Measurements from ENCODE around the gene THRA.

The THRA gene

DNA sequence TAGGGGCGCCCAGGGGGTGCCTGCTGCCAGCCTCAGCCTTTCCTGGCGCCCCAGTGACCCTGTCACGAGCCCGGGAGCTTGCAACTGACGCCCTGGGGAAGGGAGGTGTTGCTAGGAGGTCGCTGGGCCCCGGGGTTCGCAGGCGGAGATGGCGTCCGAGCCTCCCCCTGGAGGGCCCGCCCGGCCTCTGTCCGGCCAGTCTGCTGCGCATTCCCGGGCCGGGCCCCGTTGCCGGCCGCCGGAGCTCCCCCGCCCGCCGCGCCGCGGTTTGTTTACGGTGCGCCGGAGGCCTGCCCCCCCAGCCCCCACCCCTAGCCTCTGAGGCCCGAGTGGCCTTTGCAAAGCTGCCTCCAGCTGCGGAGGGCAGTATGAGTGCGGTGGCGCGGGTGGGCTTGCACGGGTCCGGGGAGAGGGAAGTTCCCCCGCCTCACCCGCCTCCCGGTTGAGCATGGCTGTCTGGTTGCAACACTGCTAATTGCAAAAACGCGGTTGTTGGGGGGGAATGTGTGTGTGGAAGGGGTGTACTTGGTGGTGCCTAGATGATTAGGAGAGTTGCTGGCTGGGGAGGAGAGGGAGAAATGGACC is 514 bp downstream of the THRA start:
- DNase-seq (ENCODE audit: low read depth in 1 of 2, low spot score in 1 of 2), result peak in 1 of 2 experiments; percentile 46
- TF ChIP-seq JUND (IDR thresholded peaks at IDR 0.05; ENCODE audit: low read depth), result no peak
- in situ Hi-C loops (cut with HindIII; ENCODE audit: low pct_unique_long_range_greater_than_20kb, low sequenced_read_pairs), result no loop called here

DNA sequence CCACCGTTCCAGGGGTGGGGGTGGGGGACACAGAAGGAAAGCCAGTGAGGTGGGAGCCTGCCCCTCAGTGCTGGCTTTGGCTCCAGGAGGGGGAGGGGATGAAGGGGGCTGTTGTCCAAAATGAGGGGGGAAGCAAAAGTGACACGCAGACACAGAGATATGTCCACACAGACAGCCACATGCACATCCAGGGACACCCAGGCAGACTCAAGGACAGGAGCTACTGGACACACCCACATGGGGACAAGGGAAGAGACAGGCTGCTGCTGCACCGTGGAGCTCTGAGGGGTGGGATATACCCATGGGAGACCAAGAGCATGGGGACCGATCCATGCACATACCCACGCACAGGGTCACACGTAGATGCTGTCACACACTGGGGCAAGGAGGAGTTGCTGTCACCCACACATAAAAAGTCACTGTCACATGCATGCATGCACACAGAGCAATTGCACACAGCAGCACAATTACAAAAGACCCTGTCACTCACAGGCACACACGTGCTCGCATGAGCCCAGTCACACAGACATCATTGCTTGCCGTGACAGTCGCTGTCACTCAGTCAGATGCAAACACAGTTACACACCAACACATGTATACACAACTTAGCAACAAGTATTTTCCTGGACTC is 1.3 kb downstream of the THRA start:
- in situ Hi-C loops (cut with HindIII; ENCODE audit: low pct_unique_long_range_greater_than_20kb, low sequenced_read_pairs), result no loop called here
- DNase-seq (ENCODE audit: low read depth in 1 of 2, low spot score in 1 of 2), result no peak
- no peak for TF ChIP-seq JUND (IDR thresholded peaks at IDR 0.05; ENCODE audit: low read depth)

DNA sequence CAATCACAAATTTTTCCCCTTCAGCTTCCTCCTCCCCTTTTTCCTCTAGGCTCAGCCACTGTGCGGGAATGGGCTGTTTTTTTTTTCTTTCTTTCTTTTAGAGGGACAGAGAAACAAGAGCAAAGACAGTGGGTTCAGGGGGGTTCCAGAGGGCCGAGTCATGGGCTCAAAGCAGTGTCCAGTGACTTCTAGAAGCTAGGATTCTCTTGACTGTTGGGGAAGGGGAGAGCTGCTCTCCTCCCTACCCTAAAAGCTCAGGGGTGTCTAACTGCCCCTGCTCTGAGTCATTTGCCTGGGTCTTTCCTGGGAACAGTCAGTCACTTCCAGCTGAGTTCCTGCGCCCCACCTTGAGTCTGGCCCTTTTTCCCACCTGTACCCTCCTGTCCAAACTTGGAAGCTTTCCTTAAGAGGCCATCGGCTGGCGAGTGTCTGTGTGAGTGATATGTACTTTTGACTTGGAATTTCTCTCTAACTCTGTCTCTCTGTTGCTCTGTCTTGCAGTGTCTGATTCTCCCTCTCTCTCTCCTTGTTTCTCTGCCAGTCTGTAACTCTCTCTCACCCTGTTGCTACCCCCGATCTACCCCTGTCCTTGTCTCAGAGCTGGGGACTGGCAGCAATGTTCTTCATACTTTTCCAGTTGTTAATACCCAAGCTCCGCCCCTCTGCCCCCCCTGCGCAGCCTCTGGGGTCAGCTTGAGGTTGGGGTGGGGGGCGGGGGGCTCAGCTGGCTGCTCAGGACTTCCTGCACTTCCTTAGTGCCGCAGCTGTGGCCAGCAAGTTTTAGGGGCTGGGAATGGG is 2.4 kb downstream of the THRA start:
- DNase-seq (ENCODE audit: low read depth in 1 of 2, low spot score in 1 of 2), result no peak
- no peak for TF ChIP-seq JUND (IDR thresholded peaks at IDR 0.05; ENCODE audit: low read depth)
- in situ Hi-C loops (cut with HindIII; ENCODE audit: low pct_unique_long_range_greater_than_20kb, low sequenced_read_pairs), result no loop called here

DNA sequence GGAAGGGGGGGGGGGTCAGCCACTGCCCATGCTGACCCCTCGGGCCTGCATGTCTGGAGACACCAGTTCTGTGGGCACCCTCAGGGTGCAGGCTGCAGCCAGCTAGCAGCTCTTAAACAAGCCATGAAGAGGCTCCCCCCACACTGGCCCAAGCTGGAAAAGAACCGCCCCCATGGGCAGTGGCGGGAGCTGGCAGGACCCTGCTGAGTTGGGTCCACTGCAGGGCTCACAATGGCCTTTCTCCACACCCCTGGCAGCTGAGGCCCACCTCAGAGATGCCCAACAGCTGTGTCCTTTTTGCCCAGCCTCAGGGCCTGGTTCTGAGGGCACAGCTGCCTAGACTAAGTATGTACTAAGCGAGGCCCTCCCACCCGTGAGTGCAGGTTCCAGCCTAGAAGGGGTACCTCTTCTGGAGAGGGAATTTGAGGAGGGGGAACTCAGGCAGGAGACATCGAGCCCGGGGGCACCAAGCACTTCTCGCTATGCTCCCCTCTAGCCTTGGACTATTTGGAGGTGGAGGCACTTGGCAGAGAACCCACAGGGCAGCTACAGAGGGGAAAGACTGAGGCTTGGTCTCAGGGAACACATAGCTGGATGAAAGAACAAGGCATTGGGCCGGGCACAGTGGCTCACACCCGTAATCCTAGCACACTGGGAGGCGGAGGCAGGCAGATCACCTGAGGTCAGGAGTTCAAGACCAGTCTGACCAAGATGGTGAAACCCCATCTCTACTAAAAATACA is 3.2 kb downstream of the THRA start:
- no peak for TF ChIP-seq JUND (IDR thresholded peaks at IDR 0.05; ENCODE audit: low read depth)
- in situ Hi-C loops (cut with HindIII; ENCODE audit: low pct_unique_long_range_greater_than_20kb, low sequenced_read_pairs), result no loop called here
- DNase-seq (ENCODE audit: low read depth in 1 of 2, low spot score in 1 of 2), result no peak

DNA sequence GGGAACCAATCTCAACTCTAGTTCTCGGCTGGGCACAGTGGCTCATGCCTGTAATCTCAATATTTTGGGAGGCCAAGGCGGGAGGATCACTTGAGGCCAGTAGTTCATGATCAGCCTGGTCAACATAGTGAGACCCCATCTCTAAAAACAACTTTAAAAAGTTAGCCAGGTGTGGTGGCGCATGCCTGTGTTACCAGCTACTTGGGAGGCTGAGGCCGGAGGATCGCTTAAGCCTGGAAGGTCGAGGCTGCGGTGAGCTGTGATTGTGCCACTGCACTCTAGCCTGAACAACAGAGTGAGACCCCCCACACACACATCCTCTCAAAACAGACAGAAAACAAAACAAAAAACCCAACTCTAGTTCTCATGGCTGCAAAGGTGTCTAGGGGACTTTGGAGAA is 4.9 kb downstream of the THRA start:
- no peak for TF ChIP-seq JUND (IDR thresholded peaks at IDR 0.05; ENCODE audit: low read depth)
- DNase-seq (ENCODE audit: low read depth in 1 of 2, low spot score in 1 of 2), result no peak
- in situ Hi-C loops (cut with HindIII; ENCODE audit: low pct_unique_long_range_greater_than_20kb, low sequenced_read_pairs), result no loop called here

DNA sequence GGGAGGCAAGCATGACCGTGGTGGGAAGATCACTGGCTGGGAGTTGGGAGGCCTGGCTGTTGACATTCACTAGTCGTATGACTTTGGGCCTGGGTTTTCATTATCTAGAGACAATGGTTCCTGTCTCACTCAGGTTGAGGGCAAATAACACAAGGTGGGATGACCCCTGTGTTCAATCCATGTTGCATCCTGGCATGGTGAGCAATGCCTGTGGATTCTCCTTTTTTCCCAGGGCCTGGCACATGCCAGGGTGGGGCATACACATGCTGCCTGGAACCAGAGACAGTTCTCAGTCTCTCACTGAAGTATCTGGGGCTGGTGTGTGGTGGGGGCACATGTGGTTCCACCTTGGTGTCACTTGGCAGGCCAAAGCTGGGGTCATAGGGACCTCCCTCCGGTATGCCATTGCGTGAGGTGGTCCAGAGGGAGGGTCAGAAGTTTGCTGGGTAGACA is 5.4 kb downstream of the THRA start:
- TF ChIP-seq JUND (IDR thresholded peaks at IDR 0.05; ENCODE audit: low read depth), result no peak
- DNase-seq (ENCODE audit: low read depth in 1 of 2, low spot score in 1 of 2), result no peak
- in situ Hi-C loops (cut with HindIII; ENCODE audit: low pct_unique_long_range_greater_than_20kb, low sequenced_read_pairs), result no loop called here

DNA sequence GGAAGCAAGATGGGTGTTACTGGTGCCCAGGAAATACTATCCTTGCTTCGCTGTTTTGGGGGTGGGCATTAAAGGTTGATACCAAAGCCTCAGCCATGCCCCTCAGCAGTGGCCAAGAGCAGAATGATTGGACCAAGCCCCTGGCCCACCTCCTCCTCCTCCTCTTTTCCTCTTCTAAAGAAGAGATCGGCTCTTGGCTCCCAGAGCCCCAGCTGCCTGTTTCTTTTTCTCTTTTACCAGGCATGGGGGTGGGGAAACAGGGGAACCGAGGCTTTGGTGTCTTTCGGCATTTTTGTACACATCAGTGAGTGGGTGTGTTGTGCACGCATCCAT is 5.8 kb downstream of the THRA start:
- in situ Hi-C loops (cut with HindIII; ENCODE audit: low pct_unique_long_range_greater_than_20kb, low sequenced_read_pairs), result no loop called here
- DNase-seq (ENCODE audit: low read depth in 1 of 2, low spot score in 1 of 2), result no peak
- TF ChIP-seq JUND (IDR thresholded peaks at IDR 0.05; ENCODE audit: low read depth), result no peak

DNA sequence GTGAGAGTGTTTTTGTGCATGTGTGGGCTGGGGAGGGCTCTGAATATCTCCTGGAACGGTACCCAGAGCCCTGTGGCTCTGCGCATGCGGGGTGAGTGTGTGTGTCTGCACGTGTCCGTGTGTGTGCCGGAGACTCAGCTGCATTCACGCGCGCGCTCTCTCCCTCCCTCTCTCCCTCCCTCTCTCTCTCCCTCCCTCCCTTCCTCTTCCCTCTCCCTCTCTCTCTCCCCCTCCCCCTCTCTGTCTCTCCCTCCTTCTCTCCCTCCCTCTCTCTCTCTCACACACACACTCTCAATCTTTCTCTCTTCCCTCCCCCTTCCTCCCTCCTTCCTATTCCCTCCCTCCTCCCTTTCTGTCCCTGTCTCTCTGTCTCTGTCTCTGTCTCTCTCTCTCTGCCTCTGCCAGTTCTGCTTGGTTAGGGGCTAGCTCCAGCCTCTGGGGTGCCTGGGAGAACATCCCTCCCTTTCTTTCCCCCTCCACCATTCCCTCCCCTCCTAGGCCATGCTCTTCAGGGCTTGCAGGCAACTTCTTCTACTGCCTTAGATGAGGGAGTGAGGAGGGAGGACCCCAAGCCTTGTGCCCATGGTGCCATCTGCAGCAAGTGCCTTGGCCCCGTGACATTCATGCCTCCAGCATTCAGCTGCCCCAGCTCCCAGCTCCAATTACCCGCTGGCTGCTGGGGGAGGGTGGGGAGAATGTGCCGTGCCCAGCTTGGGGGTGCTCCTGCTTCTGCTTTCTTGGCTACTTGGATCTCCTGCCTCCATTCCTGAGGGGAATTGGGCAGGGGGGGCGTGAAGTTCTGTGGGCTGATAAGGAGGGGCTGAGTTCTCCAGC is 6.4 kb downstream of the THRA start:
- in situ Hi-C loops (cut with HindIII; ENCODE audit: low pct_unique_long_range_greater_than_20kb, low sequenced_read_pairs), result no loop called here
- no peak for TF ChIP-seq JUND (IDR thresholded peaks at IDR 0.05; ENCODE audit: low read depth)
- peak in 1 of 2 experiments; percentile 87 for DNase-seq (ENCODE audit: low read depth in 1 of 2, low spot score in 1 of 2)

DNA sequence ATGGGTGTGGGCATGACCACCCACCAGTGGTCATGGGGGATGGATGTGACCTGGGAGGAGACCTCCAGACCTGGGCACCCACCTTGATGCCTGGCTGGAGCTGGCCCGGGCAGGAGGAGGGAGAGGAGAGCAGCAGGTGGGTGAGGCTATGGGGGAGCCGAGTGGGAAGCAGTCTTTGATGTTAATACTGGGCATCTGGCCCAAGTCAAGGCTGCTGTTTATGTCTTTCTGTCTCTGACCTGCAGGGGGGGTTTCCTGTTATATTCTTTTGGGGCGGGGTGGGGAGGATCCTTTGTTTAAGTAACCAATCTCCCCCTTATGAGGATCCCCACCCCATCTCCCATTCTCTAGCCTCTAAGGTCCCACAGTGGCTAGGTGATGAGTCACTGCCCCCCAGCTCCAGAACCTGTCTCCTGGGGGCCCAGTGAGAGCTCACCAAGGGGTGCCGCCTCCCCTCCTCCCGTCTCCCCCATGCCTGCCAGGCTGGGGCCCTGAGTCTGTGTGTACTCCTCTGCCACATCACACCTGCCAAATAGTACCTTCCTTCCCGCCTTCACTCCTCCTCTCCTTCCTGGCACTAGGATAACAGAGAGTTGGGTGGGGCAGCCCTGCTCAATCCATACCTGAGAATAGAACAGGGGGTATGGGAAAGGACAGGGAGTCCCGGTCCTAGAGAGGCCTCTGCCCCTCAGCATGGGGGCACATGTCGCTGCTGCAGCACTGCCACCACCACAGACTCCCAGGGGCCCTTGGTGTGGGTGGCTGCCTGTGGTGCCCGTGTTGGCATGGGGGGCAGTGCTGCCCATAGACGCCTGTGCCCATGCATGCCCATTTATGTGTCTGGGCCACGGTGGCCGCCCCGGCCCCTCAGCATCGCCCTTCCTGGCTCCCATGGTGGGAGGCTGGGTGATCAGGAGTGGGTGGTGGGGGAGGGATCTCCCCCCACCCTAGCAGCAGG is 7.3 kb downstream of the THRA start:
- no peak for TF ChIP-seq JUND (IDR thresholded peaks at IDR 0.05; ENCODE audit: low read depth)
- in situ Hi-C loops (cut with HindIII; ENCODE audit: low pct_unique_long_range_greater_than_20kb, low sequenced_read_pairs), result no loop called here

DNA sequence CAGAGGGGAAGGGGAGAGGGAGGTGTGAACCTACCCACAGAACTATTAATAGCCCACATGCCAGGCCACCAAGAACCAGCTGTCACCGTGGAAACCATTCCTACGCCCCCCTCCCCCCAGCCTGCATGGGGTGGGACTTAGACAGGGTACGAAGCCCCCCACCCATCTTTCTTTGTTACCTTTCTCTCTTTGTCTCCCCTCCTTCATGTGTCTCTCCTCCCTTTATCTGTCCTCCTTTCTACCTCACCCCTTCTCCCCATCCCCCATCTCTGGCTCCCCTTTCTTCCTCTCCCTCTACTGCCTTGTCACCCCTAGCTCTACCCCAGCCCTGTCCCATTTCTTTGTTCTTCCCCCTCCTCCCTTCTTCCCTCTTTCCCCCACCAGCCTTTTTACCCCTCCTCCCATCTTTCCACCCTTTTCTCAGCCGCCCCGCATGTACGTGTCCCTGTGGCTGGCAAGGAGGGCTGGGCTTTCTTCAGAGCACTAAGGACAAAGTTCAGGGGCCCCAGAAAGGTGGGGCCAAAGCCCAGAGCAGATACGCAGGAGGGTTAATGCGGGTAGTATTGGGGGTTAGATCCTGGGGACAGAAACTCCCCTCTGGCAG is 8.0 kb downstream of the THRA start:
- DNase-seq (ENCODE audit: low read depth in 1 of 2, low spot score in 1 of 2), result no peak
- TF ChIP-seq JUND (IDR thresholded peaks at IDR 0.05; ENCODE audit: low read depth), result no peak
- in situ Hi-C loops (cut with HindIII; ENCODE audit: low pct_unique_long_range_greater_than_20kb, low sequenced_read_pairs), result no loop called here

More for the DNA sequence above, 7.3 kb downstream of the THRA start:
- peak in 1 of 2 experiments; percentile 54 for DNase-seq (ENCODE audit: low read depth in 1 of 2, low spot score in 1 of 2)
